T-helper 17 cell (primary cell): Measurements from ENCODE around the gene CPHXL2. TPM values are rescaled to one million over a fixed set of nuclear protein-coding genes. Genes with fewer than 3 reads are reported as not detected.
A peak's percentile ranks its signal among the peaks of the same experiment; 100 is the strongest.

ENCODE experiments used
- ATAC-seq: fragments of 150-1000 bp; cut with Tn5 transposase; 2 replicates; pipeline ENCODE4 v1.10.0; 2021; ENCODE audit warnings: mild to moderate bottlenecking, moderate library complexity
- DNase-seq, 3 donors: peaks; one replicate each; pipeline versions ENCODE4 v3.0.0 to v3.0.0-alpha.2; 2020 to 2021
- H3K9me3 ChIP-seq: one replicate; pipeline ENCODE4 v1.7.0; 2013; ENCODE audit warnings: low read length, mild to moderate bottlenecking; ENCODE audit not compliant: control insufficient read depth, poor library complexity, severe bottlenecking
- H3K27ac Mint-ChIP-seq: one replicate; pipeline ENCODE4 v1.8.0; 2022; ENCODE audit warnings: mild to moderate bottlenecking, moderate library complexity, mixed read lengths
- H3K27me3 Mint-ChIP-seq: one replicate; pipeline ENCODE4 v1.8.0; 2022; ENCODE audit warnings: mixed read lengths
- H3K36me3 Mint-ChIP-seq: one replicate; pipeline ENCODE4 v1.8.0; 2022; ENCODE audit warnings: low read depth, mixed read lengths
- H3K4me1 Mint-ChIP-seq: one replicate; pipeline ENCODE4 v1.8.0; 2022; ENCODE audit warnings: mild to moderate bottlenecking, mixed read lengths
- H3K4me3 Mint-ChIP-seq: one replicate; pipeline ENCODE4 v1.8.0; 2022; ENCODE audit warnings: mild to moderate bottlenecking, moderate library complexity, mixed read lengths
- total RNA-seq, 4 donors: library from RNA in 2 of 4; stranded (reverse) in 2 of 4; gene quantifications; one replicate each; pipeline ENCODE4 v1.2.3 and lab custom pipeline; 2022 to 2026

The CPHXL2 gene
- total RNA-seq, 2 donors from 2014 or later: not detected

DNA sequence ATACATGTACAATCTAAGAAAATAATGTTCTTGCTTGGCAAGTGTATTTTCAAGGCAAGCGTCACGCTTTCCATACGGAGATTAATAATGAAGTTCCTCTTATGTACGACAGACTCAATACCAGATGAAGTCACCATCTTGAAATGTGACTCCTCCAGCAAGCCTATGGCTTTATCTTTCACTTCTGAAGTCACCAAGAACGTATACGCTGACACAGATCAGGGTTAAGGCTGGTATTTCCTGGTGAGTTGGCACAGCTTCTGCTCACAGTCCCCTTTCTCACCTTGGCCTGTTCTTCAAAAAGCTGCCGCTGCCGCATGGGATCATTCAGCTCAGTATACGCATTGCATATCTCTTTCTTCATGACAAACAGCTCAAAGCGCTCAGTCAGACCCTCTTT, 47.7 kb downstream of the CPHXL2 start:
- peak overlapping the region; percentile 60 for H3K4me3 Mint-ChIP-seq
- H3K9me3 ChIP-seq: no peaks in the 10 kb centered on the region
- peaks cover 19% of the 10 kb centered on the region for H3K36me3 Mint-ChIP-seq
- DNase-seq (no peak), ATAC-seq (no peak)
- no peaks in the 10 kb centered on the region for H3K27me3 Mint-ChIP-seq
- peaks cover 40% of the 10 kb centered on the region for H3K4me1 Mint-ChIP-seq
- peak overlapping the region; percentile 95 for H3K27ac Mint-ChIP-seq

GRCh38 chr16:75628351-75628750, 48.5 kb downstream of the CPHXL2 start:
- ATAC-seq: no peak
- H3K9me3 ChIP-seq: no peaks in the 10 kb centered on the region
- H3K4me3 Mint-ChIP-seq: no peak overlapping the region
- H3K27me3 Mint-ChIP-seq: no peaks in the 10 kb centered on the region
- H3K27ac Mint-ChIP-seq: peak overlapping the region; percentile 95
- DNase-seq: no peak
- peaks cover 17% of the 10 kb centered on the region for H3K36me3 Mint-ChIP-seq
- H3K4me1 Mint-ChIP-seq: peaks cover 40% of the 10 kb centered on the region

DNA sequence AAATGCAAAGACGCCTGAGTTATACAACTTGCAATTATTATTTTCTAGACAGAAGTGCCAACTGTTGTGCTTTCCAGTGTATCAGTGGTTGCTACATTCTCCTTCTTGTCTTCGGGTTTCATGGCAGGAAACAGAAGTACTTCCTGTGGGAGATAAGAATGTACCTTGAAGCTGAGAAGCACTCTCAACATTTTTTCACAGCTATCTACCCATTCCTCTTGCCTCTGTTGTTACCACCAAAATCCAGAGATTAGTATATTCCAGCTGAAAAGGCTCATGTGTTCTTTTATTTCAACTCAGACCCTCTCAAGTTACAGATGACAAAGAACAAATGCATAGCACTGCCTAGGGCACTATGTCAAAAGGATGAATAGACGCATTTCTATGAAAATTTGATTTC, 49.0 kb downstream of the CPHXL2 start:
- DNase-seq (no peak), ATAC-seq (no peak)
- Mint-ChIP-seq H3K4me1 (peaks cover 40% of the 10 kb centered on the region), H3K36me3 (peaks cover 17% of the 10 kb centered on the region), H3K4me3 (peak overlapping the region; percentile 62), H3K27ac (peak overlapping the region; percentile 95), H3K27me3 (no peaks in the 10 kb centered on the region)
- no peaks in the 10 kb centered on the region for H3K9me3 ChIP-seq

DNA sequence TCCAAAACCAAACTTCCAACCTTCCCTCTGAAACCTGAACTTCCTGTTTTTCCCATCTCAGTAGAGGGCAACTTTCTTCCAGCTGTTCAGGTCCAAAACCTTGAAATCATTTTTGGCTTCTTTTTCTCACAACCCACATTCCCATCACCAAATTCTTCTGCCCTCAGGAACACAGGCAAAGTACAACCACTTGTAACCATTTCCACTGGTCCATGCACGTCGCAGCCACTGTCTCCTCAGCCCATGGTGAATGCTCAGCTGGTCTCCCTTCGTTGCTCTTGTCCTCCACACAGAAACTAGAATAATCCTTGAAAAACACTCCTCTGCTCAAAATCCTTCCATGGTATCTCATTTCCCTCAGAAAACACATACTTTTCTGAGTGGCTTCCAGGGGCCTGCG, 50.0 kb downstream of the CPHXL2 start:
- H3K9me3 ChIP-seq: no peaks in the 10 kb centered on the region
- DNase-seq (no peak), ATAC-seq (no peak)
- Mint-ChIP-seq H3K27me3 (no peaks in the 10 kb centered on the region), H3K4me3 (peak overlapping the region; percentile 64), H3K4me1 (peaks cover 44% of the 10 kb centered on the region), H3K27ac (peak overlapping the region; percentile 95), H3K36me3 (peaks cover 17% of the 10 kb centered on the region)

- H3K4me1 Mint-ChIP-seq: peaks cover 60% of the 10 kb centered on the region
- no peak for ATAC-seq
- no peak for DNase-seq
- H3K36me3 Mint-ChIP-seq: peaks cover 17% of the 10 kb centered on the region
- no peaks in the 10 kb centered on the region for H3K27me3 Mint-ChIP-seq
- H3K9me3 ChIP-seq: no peaks in the 10 kb centered on the region
- peak overlapping the region; percentile 78 for H3K4me3 Mint-ChIP-seq
- peak overlapping the region; percentile 95 for H3K27ac Mint-ChIP-seq
Observed at GRCh38 chr16:75624921-75625334, 51.9 kb downstream of the CPHXL2 start.

DNA sequence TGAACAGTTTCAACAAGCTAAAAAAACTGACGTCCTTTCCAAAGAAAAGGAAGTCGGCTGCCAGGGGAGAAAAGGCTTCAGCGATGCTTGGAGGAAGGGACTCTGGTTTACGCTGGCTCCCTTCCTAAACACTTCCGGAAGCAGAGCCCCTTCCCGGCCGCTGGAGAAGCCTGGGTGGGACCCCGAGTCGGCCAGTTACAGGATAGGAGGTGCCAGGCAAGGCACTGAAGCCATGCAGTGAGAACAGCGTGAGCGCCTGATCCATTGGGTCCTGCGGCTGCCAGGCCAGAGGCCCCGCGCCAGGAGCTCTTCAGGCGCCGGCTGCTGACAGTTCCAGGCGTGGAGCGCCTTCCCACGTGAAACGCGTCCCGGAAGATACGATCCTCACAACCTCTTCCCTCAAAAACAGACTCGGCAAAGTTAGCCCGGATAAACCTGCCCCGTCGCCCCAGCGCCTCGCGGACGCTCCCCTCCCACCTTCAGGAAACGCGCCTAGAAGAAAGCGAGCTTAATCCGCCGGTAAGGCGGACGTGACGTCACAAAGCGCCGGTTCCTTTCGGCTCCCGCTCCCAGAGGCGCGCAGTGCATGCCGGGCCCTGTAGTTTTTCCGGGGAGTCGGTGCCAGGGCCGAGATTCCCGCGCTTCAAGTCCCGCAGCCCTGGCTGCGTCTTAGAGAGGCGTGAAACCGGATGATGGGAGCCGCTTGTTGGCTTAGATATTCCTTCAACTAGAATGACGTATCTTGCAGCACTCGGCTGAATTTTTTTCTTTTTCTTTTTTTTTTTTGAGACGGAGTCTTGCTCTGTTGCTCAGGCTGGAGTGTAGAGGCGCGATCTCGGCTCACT, 53.8 kb downstream of the CPHXL2 start, which contains the start of gene ADAT1:
ADAT1 (minus strand) TSS at position 521 of the 845 bp plus-strand sequence. CDS start 2,482 bp downstream, outside the sequence.
- Mint-ChIP-seq H3K36me3 (peaks cover 17% of the 10 kb centered on the region), H3K4me3 (peak within 1 kb of the TSS; percentile 96), H3K27me3 (no peaks in the 10 kb centered on the region), H3K4me1 (peaks cover 51% of the 10 kb centered on the region), H3K27ac (peak within 1 kb of the TSS; percentile 96)
- ATAC-seq: peak; percentile 96
- peak; percentile 94 to 96 (median 95) for DNase-seq
- H3K9me3 ChIP-seq: no peaks in the 10 kb centered on the region

DNA sequence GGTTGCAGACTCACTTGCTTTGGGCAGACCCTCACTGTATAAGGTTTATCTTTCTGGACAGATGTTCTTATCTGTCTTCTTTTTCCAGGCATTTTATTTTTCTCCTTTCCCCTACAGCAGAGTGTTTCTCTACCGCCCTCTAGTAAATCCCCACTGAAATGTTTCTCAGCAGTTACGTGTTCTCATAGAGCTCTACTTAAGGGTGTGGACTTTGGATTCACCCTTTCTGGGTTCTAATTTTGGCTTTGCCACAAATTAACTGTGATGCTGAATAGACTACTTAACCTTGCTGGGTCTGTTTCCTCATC, 55.7 kb downstream of the CPHXL2 start:
- DNase-seq: no peak
- no peak for ATAC-seq
- Mint-ChIP-seq H3K27me3 (no peaks in the 10 kb centered on the region), H3K27ac (peak overlapping the region; percentile 96), H3K36me3 (peaks cover 9% of the 10 kb centered on the region), H3K4me1 (peaks cover 45% of the 10 kb centered on the region), H3K4me3 (no peak overlapping the region)
- H3K9me3 ChIP-seq: no peaks in the 10 kb centered on the region

DNA sequence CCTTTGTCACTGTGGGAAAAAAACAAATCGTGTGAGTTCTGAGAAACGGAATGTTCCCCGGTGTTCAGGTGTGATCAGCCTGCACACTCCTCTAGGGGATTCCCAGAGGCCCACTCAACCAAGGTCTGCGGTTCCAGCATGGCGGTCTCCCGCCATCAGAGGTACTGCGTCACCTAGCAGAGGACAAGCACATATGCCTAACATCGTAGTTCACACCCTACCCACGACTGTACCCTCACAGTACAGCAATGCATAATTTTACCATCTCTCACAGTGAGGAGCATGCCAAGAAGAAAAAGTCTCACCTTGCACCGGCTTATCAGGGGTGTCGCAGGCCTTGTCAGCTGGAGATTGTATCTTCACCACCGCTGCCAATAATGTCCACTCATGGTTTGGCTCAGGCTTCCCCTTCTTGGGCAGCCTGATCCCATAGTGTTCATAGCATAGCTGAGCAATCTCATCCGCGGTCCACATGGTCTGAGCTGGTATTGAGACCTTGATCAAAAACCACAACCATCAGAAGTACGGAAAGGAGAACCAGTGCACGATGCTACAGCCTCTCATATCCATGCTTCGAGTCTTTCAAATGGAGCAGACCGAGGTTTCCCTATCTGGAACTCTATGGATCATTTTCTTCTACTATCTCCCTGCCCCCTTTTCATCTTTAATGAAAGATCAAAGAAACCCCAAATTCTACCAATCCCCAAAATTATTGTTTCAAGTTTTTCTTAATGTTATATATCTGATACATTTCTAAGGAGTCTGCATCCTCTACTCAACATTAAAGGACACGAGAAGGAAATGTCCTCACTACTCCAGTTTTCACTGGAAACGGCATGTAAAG, 56.3 kb downstream of the CPHXL2 start:
- DNase-seq (no peak), ATAC-seq (peak; percentile 13)
- H3K9me3 ChIP-seq: no peaks in the 10 kb centered on the region
- peak overlapping the region; percentile 96 for H3K27ac Mint-ChIP-seq
- H3K4me3 Mint-ChIP-seq: peak overlapping the region; percentile 41
- H3K27me3 Mint-ChIP-seq: no peaks in the 10 kb centered on the region
- peaks cover 5% of the 10 kb centered on the region for H3K36me3 Mint-ChIP-seq
- peaks cover 43% of the 10 kb centered on the region for H3K4me1 Mint-ChIP-seq

DNA sequence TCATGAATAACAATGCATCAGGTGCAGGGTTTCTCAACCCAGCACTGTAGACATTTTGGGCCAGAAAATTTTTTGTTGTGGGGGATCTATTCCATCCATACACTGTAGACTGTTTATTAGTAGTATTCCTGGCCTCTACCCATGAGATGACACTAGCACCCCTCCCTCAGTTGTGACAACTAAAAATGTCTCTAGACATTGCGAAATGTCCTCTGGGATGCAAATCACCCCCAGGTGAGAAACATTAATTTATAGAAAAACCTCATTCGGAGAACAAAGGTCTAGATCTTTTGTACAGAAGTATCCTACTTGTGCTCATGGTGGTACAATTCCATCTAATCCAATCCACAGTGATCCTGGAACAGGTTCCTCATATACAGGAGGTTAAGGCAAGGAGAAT, 58.0 kb downstream of the CPHXL2 start:
- DNase-seq (no peak), ATAC-seq (no peak)
- Mint-ChIP-seq H3K4me1 (peaks cover 43% of the 10 kb centered on the region), H3K27ac (peak overlapping the region; percentile 47), H3K4me3 (no peak overlapping the region), H3K36me3 (peaks cover 4% of the 10 kb centered on the region), H3K27me3 (no peaks in the 10 kb centered on the region)
- no peaks in the 10 kb centered on the region for H3K9me3 ChIP-seq

- no peaks in the 10 kb centered on the region for H3K9me3 ChIP-seq
- peaks cover 4% of the 10 kb centered on the region for H3K36me3 Mint-ChIP-seq
- DNase-seq: no peak
- peaks cover 42% of the 10 kb centered on the region for H3K4me1 Mint-ChIP-seq
- peak overlapping the region; percentile 79 for H3K4me3 Mint-ChIP-seq
- peak overlapping the region; percentile 96 for H3K27ac Mint-ChIP-seq
- ATAC-seq: no peak
- H3K27me3 Mint-ChIP-seq: no peaks in the 10 kb centered on the region
Observed at GRCh38 chr16:75617121-75617520, 59.7 kb downstream of the CPHXL2 start.

GRCh38 chr16:75616521-75617010, 60.2 kb downstream of the CPHXL2 start:
- H3K36me3 Mint-ChIP-seq: peaks cover 4% of the 10 kb centered on the region
- H3K27me3 Mint-ChIP-seq: no peaks in the 10 kb centered on the region
- ATAC-seq (peak; percentile 70), DNase-seq (no peak)
- peak overlapping the region; percentile 96 for H3K27ac Mint-ChIP-seq
- no peaks in the 10 kb centered on the region for H3K9me3 ChIP-seq
- peak overlapping the region; percentile 79 for H3K4me3 Mint-ChIP-seq
- peaks cover 37% of the 10 kb centered on the region for H3K4me1 Mint-ChIP-seq

DNA sequence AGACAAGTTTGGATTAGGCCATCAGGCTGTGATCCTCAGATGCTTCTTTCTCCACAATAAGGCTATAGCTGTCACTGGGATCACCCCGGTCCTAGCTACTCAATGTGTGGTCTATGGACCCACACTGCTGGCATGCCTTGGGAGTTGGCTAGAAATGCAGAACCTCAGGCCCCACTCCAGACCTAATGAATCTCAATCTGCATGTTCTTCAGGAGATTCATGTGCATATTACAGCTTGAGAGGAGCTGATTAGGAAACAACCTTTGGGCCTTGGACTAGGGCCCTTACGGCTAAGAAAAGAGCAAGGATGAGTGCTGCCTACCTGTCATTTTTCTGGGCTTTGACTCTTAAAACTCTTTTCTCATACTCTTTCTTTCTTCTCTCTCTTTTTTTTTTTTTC, 61.2 kb downstream of the CPHXL2 start:
- Mint-ChIP-seq H3K27ac (peak overlapping the region; percentile 96), H3K4me1 (peaks cover 31% of the 10 kb centered on the region), H3K27me3 (no peaks in the 10 kb centered on the region), H3K4me3 (peak overlapping the region; percentile 79), H3K36me3 (peaks cover 4% of the 10 kb centered on the region)
- no peak for ATAC-seq
- no peaks in the 10 kb centered on the region for H3K9me3 ChIP-seq
- no peak for DNase-seq
